HEK293T (cell line): ENCODE data around the gene NEMF.
"Not testable (repeated sequence)": the region's sequence is repeated elsewhere in the genome, so short reads cannot be mapped to it uniquely, and the experiment has no call there.

Experiments used
- CTCF ChIA-PET: fragments of 350-600 bp; formaldehyde crosslinking; extraction: SDS; loops from one replicate; lab custom pipeline; 2021; ENCODE audit warnings: antibody characterized with exemption, inconsistent platforms; lab: Yijun Ruan, JAX
- POLR2A ChIA-PET: fragments of 350-600 bp; formaldehyde crosslinking; extraction: SDS; loops from one replicate; lab custom pipeline; 2020; ENCODE audit warnings: antibody characterized with exemption, inconsistent platforms; lab: Yijun Ruan, JAX
- DNase-seq: peaks from one replicate; pipeline ENCODE4 v3.0.0; 2012; ENCODE audit warnings: mixed read lengths; ENCODE audit errors: extremely low spot score
- ARNT ChIP-seq: fragments of 450-650 bp; IDR thresholded peaks from 2 replicates; pipeline ENCODE4 v1.6.1; 2017; ENCODE audit warnings: mild to moderate bottlenecking
- BHLHE40 ChIP-seq: fragments of 450-650 bp; IDR thresholded peaks from 2 replicates; pipeline ENCODE4 v1.6.1; 2016; ENCODE audit warnings: mild to moderate bottlenecking, moderate library complexity, borderline replicate concordance
- CTBP1 ChIP-seq: fragments of 450-650 bp; IDR thresholded peaks from 2 replicates; pipeline ENCODE4 v1.6.1; 2016; ENCODE audit warnings: borderline replicate concordance
- ELF4 ChIP-seq: fragments of 450-650 bp; IDR thresholded peaks from 2 replicates; pipeline ENCODE4 v1.6.1; 2017; ENCODE audit warnings: antibody characterized with exemption
- FOXA1 ChIP-seq: fragments of 450-650 bp; IDR thresholded peaks from 2 replicates; pipeline ENCODE4 v1.6.1; 2016; ENCODE audit warnings: mild to moderate bottlenecking
- FOXK2 ChIP-seq: fragments of 450-650 bp; IDR thresholded peaks from 2 replicates; pipeline ENCODE4 v1.6.1; 2016; ENCODE audit warnings: mild to moderate bottlenecking
- FOXM1 ChIP-seq: fragments of 450-650 bp; IDR thresholded peaks from 2 replicates; pipeline ENCODE4 v1.6.1; 2017; ENCODE audit warnings: mild to moderate bottlenecking, borderline replicate concordance
- HDGF ChIP-seq: fragments of 450-650 bp; IDR thresholded peaks from 2 replicates; pipeline ENCODE4 v1.6.1; 2017; ENCODE audit warnings: antibody characterized with exemption, borderline replicate concordance
- L3MBTL2 ChIP-seq: fragments of 450-650 bp; conservative IDR thresholded peaks from 2 replicates; pipeline ENCODE4 v1.6.1; 2016; ENCODE audit warnings: mild to moderate bottlenecking
- LEF1 ChIP-seq: fragments of 450-650 bp; IDR thresholded peaks from 2 replicates; pipeline ENCODE4 v1.6.1; 2017; ENCODE audit warnings: mild to moderate bottlenecking, borderline replicate concordance
- NFRKB ChIP-seq: fragments of 450-650 bp; IDR thresholded peaks from 2 replicates; pipeline ENCODE4 v1.6.1; 2016; ENCODE audit warnings: mild to moderate bottlenecking, moderate library complexity
- PKNOX1 ChIP-seq: fragments of 450-650 bp; IDR thresholded peaks from 2 replicates; pipeline ENCODE4 v1.6.1; 2016
- SP1 ChIP-seq: fragments of 450-650 bp; IDR thresholded peaks from 2 replicates; pipeline ENCODE4 v1.6.1; 2017
- SUZ12 ChIP-seq: fragments of 450-650 bp; IDR thresholded peaks from 2 replicates; pipeline ENCODE4 v1.6.1; 2016; ENCODE audit warnings: mild to moderate bottlenecking
- TARDBP ChIP-seq: fragments of 450-650 bp; IDR thresholded peaks from 2 replicates; pipeline ENCODE4 v1.6.1; 2016
- ZNF384 ChIP-seq: fragments of 450-650 bp; IDR thresholded peaks from 2 replicates; pipeline ENCODE4 v1.6.1; 2016

The NEMF gene

DNA sequence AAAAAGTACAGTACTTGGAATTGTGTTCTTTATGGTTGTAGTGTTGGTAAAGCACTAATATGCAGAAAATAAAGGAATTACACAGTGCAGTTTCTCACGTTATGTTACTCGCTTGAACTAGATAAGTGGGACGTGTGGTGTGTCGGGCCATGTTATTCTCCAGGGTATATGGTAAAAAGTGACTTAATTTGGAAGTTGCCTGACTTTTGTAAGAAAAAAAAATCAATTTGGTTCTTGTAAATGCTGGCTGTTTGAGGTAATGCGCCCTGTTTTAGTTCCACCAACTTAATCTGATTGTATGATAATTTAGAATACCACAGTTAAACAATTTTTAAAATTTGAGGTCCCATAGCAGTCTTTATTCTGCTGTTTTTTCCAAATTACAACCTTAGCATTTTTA lies 44.4 kb upstream of the NEMF start:
- DNase-seq, result no peak
- no peak for TF ChIP-seq BHLHE40
- no peak for TF ChIP-seq L3MBTL2
- no peak for TF ChIP-seq FOXM1
- no peak for TF ChIP-seq TARDBP
- TF ChIP-seq FOXK2, result no peak
- no peak for TF ChIP-seq FOXA1
- TF ChIP-seq ARNT, result no peak
- no peak for TF ChIP-seq ELF4
- TF ChIP-seq ZNF384, result no peak
- no peak for TF ChIP-seq PKNOX1
- no peak for TF ChIP-seq SUZ12
- no peak for TF ChIP-seq HDGF
- TF ChIP-seq NFRKB, result no peak
- CTCF ChIA-PET, result no interaction called here
- POLR2A ChIA-PET, result interaction anchor here (1.0 kb wide), 1 partner anchor 29 kb away, joined by 4 read pairs; no protein-coding TSS in a partner anchor

DNA sequence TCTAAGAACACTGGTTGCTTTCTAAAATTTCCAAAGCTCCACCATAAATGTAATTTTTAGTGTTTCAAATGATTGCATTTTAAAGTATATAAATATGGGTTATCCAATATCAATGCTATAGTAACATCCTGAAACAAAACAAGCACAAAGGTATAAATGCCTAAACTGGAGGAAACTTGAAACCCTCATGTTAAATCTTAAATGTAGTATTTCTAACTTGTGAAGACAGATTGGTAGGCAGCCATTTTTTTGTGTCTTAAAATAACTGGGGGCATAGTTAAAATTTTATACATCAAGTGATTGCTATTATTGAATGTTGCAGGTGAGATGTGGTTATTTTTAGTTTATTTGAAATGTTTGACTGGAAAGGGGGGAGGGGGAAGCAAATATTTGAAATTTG lies 43.7 kb upstream of the NEMF start:
- not testable (repeated sequence) for DNase-seq
- ChIA-PET CTCF (interaction anchor here (1.0 to 1.1 kb wide), 2 partner anchors 17 to 30 kb away, joined by 3 to 5 read pairs; no protein-coding TSS in a partner anchor), POLR2A (interaction anchor here (0.7 to 0.9 kb wide), 3 partner anchors 17 to 74 kb away, joined by 3 read pairs; no protein-coding TSS in a partner anchor)

DNA sequence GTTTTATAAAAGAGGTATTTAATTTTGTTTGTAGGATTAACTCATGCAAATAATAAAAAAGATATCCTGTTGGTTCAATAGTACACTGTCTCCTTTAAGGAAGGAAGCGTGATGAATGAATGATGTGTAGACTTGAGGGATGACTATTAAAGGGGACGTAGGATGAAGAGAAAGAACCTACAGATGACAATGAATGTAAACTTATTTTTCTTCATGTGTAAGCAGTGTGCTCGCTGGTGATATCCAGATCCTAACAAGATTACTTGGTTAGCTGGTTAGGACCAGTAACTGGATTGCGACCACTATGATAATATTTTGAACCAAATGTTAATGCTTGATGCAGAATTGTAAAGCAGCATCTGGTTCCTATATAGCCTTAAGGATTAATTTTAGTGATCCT lies 42.9 kb upstream of the NEMF start:
- TF ChIP-seq ELF4 (no peak), PKNOX1 (no peak)
- CTCF ChIA-PET, result interaction anchor here (1.0 to 1.1 kb wide), 2 partner anchors 16 to 29 kb away, joined by 3 to 5 read pairs; no protein-coding TSS in a partner anchor
- POLR2A ChIA-PET, result interaction anchor here (0.7 to 0.9 kb wide), 3 partner anchors 16 to 75 kb away, joined by 3 read pairs; no protein-coding TSS in a partner anchor
- no peak for DNase-seq

DNA sequence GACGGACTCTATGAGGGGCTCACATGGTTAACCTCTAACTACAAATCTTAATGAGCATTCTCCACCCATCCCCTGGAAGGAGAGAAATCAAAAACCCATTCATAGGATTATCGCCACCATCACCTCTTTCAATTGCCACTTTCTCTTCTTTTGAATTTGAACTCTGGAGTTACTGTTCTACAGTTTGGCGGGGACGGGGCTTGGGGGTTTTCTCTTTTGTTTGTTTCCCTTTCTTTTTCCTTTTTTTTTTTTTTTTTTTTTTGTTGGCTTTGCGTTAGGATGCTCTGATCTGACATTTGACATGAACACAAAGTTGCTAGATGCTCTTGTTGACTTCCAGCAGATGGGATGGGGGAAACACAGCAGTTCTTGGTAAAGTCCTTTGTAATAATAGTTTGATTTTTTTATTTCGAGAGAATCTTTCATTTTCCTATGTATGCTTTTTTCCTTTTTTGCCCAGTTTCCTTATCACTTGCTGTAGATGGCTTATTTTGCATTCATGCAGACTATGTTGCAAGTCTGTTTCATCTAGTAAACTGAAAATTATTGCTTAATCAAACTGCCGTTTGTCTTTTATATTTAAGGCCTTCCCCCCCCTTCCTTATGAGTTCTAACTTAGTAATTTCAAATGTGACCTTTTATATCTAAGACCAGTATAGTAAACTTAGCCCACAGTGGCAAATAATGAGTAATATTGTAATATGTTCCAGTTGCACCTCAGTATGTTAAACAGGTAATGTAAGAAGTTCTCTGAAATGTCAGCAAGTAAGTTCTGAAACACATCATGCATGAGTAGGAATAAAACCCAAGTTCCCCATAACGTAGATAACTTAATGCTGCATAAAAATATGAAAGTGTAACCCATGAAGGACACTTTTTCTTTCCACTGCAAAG lies 41.9 kb upstream of the NEMF start:
- DNase-seq, CTCF ChIA-PET: not testable (repeated sequence)
- POLR2A ChIA-PET, result interaction anchor here (0.8 kb wide), 2 partner anchors 24 to 76 kb away, joined by 3 read pairs; no protein-coding TSS in a partner anchor

DNA sequence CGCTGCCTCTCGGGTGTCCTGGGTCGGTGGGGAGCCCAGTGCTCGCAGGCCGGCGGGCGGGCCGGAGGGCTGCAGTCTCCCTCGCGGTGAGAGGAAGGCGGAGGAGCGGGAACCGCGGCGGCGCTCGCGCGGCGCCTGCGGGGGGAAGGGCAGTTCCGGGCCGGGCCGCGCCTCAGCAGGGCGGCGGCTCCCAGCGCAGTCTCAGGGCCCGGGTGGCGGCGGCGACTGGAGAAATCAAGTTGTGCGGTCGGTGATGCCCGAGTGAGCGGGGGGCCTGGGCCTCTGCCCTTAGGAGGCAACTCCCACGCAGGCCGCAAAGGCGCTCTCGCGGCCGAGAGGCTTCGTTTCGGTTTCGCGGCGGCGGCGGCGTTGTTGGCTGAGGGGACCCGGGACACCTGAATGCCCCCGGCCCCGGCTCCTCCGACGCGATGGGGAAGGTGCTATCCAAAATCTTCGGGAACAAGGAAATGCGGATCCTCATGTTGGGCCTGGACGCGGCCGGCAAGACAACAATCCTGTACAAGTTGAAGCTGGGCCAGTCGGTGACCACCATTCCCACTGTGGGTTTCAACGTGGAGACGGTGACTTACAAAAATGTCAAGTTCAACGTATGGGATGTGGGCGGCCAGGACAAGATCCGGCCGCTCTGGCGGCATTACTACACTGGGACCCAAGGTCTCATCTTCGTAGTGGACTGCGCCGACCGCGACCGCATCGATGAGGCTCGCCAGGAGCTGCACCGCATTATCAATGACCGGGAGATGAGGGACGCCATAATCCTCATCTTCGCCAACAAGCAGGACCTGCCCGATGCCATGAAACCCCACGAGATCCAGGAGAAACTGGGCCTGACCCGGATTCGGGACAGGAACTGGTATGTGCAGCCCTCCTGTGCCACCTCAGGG lies 41.0 kb upstream of the NEMF start:
- no peak for TF ChIP-seq ZNF384
- TF ChIP-seq L3MBTL2, result no peak
- no peak for TF ChIP-seq SUZ12
- TF ChIP-seq LEF1, result no peak
- no peak for TF ChIP-seq PKNOX1
- TF ChIP-seq SP1, result no peak
- TF ChIP-seq ARNT, result no peak
- TF ChIP-seq CTBP1, result no peak
- no peak for TF ChIP-seq TARDBP
- no peak for TF ChIP-seq ELF4
- ChIA-PET CTCF (interaction anchor here (1.8 kb wide), 1 partner anchor 32 kb away, joined by 12 read pairs; no protein-coding TSS in a partner anchor), POLR2A (interaction anchor here (0.8 to 2.7 kb wide), 11 partner anchors 14 to 169 kb away, joined by 3 to 25 read pairs (median 6); partner anchors contain the start of gene NEMF)
- peak; percentile 51 for DNase-seq

- CTCF ChIA-PET, result interaction anchor here (0.5 to 1.8 kb wide), 3 partner anchors 27 to 307 kb away, joined by 4 to 12 read pairs (median 5); no protein-coding TSS in a partner anchor
- peak; percentile 94 for DNase-seq
- POLR2A ChIA-PET, result interaction anchor here (0.6 to 2.7 kb wide), 29 partner anchors 11 to 298 kb away, joined by 3 to 25 read pairs (median 5); partner anchors contain the start of genes KLHDC2 and NEMF
- peak; percentile 85 for TF ChIP-seq L3MBTL2
- no peak for TF ChIP-seq FOXK2
- no peak for TF ChIP-seq FOXA1
- TF ChIP-seq LEF1, result no peak
- TF ChIP-seq SP1, result no peak
- TF ChIP-seq ELF4, result peak; percentile 28; the same call in 1 of the 2 replicates
These were observed 40.2 kb upstream of the NEMF start, which contains the start of gene ARF6 for GRCh38 chr14:49892636-49893308. ARF6 (plus strand) TSS chr14:49893082; CDS start chr14:49893737, 655 bp downstream.
